ENCODE measurements around the gene NBPF1.
"Not testable (repeated sequence)": the region's sequence is repeated elsewhere in the genome, so short reads cannot be mapped to it uniquely, and the experiment has no call there.

The NBPF1 gene

DNA sequence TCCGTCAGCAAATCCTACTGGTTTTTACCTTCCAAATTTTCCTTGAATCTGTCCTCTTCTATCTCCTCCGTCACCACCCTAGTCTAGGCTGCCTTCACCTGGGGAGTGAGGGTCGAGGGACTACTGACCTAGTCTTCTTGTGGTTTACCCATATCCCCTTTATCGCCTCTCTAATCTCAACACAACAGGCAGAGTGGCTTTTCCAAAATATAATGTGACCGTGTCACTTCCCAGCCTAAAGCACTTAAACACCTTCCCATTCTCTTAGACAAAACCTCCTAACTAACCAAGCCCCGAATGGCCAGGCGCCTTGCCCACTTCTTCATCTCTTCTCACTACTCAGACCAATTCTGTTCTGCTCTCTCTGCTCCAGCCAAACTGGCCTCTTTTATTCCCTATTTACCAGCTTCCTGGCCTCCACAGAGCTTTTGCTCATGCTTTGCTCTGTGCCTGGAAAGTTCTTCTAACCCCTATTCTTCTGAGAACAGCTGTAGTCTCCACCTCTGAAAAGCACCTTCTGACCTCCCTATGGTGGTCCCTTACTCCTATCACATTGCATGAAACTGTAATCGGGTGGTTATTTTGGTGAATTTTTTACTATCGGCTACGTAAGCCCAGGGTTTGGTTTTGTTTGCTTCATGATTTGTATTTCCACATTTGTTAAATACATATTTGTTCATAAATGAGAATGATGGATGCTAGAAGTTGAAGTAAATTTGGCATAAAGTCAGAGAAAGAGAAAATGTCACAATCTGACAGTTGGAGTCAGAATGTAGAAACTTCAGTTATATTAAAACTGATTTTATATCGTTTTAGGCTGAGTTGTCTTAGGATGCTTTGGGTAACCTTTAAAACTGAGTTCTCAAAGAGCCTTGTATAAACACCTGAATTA is 1.2 kb upstream of the NBPF1 start:
- H3K9ac ChIP-seq (ENCODE audit: low read length), result no peak overlapping the region
- H3K36me3 ChIP-seq (ENCODE audit: control insufficient read depth, insufficient read depth, low read length), result no peaks in the 10 kb centered on the region
- H3K27me3 ChIP-seq (ENCODE audit: control insufficient read depth, insufficient read depth, low read length), result peaks cover 7% of the 10 kb centered on the region
- H3K4me3 ChIP-seq (ENCODE audit: low read length), result no peak overlapping the region
- peaks cover 18% of the 10 kb centered on the region for H3K4me1 ChIP-seq (ENCODE audit: control insufficient read depth, insufficient read depth, low read length)
- H3K9me3 ChIP-seq (ENCODE audit: control insufficient read depth, low read length), result no peaks in the 10 kb centered on the region

DNA sequence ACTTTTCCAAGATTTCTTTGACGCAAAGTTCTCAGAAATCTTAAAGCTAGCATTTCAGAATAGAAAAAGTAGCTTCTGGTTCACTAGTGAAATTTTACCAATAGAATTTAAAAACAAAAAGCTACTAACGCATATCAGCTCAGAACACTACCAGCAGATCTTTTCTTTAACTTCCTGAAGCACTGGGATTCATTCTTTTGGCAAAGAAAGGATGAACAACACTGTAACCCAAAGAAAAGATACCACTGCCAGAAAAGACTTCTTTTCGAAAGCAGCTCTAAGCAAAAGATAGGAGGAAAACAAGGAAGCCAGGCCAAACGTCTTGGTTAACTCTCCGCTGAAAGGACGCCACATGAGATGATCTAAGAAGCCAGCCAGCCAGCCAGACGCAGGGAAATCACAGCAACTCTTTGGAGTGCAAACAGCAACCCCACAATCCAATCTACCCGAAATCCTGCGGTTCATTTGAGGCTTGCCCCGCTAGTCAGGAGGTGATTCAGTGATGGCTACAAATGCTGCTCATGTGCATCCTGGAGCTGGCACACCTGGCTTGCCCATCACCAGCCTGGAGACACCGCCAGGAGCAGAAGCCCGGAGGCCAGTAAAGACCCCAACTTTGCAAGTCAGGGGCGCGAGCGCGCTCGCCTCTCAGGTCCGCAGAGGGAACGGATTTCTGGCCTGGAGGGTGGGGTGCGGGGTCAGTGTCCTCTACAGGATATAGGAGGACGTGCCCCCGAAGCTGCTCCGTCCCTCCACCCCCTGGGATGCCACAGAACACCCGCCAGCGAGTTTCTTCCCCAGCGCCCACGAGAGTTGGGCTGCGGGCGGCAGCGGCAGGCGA is 812 bp downstream of the NBPF1 start:
- H3K9ac ChIP-seq (ENCODE audit: low read length), result peak overlapping the region; percentile 67
- peak overlapping the region; percentile 75 for H3K4me3 ChIP-seq (ENCODE audit: low read length)
- peaks cover 24% of the 10 kb centered on the region for H3K4me1 ChIP-seq (ENCODE audit: control insufficient read depth, insufficient read depth, low read length)
- H3K27me3 ChIP-seq (ENCODE audit: control insufficient read depth, insufficient read depth, low read length), result peaks cover 7% of the 10 kb centered on the region
- no peaks in the 10 kb centered on the region for H3K9me3 ChIP-seq (ENCODE audit: control insufficient read depth, low read length)
- H3K36me3 ChIP-seq (ENCODE audit: control insufficient read depth, insufficient read depth, low read length), result no peaks in the 10 kb centered on the region

DNA sequence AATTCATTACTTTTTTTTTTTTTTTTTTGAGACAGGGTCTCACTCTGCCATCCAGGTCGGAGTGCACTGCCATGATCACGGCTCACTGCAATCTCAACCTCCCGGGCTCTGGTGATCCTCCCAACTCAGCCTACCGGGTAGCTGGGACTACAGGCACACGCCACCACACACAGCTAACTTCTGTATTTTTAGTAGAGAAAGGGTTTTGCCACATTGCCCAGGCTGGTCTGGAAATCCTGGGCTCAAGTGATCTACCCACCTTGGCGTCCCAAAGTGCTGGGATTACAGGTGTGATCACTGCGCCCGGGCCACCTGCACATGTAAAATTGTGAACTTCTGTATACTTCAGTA is 1.4 kb downstream of the NBPF1 start:
- H3K4me3 ChIP-seq (ENCODE audit: low read length); H3K27me3 ChIP-seq (ENCODE audit: control insufficient read depth, insufficient read depth, low read length); H3K9me3 ChIP-seq (ENCODE audit: control insufficient read depth, low read length); H3K36me3 ChIP-seq (ENCODE audit: control insufficient read depth, insufficient read depth, low read length): not testable (repeated sequence)
- Histone ChIP-seq H3K4me1 (ENCODE audit: control insufficient read depth, insufficient read depth, low read length) (peaks cover 24% of the 10 kb centered on the region), H3K9ac (ENCODE audit: low read length) (peak overlapping the region; percentile 67)

DNA sequence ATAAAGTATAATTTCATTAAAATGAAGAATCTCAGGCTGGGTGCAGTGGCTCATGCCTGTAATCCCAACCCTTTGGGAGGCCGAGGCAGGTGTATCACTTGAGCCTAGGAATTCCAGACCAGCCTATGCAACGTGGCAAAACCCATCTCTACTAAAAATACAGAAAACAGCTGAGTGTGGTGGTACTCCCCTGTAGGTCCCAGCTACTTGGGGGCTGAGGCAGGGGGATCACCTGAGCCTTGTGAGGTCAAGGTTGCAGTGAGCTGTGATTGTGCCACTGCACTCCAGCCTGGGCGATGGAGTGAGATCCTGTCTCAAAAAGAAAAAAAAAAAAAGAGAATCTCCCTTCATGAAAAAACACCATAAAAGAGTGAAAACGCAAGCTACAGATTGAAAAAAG is 2.2 kb downstream of the NBPF1 start:
- not testable (repeated sequence) for H3K36me3 ChIP-seq (ENCODE audit: control insufficient read depth, insufficient read depth, low read length); H3K27me3 ChIP-seq (ENCODE audit: control insufficient read depth, insufficient read depth, low read length); H3K4me3 ChIP-seq (ENCODE audit: low read length); H3K9ac ChIP-seq (ENCODE audit: low read length); H3K9me3 ChIP-seq (ENCODE audit: control insufficient read depth, low read length)
- peaks cover 24% of the 10 kb centered on the region for H3K4me1 ChIP-seq (ENCODE audit: control insufficient read depth, insufficient read depth, low read length)

DNA sequence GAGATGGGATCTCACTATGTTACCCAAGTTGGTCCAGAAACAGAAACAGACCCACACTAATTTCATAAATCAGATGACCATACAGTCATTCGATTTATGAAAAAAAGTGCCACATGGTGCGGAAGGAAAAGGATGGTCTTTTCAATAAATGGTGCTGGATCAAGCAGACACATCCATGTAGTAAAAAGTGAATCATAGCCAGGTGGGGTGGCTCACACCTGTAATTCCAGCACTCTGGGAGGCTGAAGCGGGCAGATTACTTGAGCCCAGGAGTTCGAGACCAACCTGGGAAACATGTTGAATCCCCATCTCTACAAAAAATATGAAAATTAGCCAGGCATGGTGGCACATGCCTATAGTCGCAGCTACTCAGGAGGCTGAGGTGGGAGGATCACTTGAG is 2.8 kb downstream of the NBPF1 start:
- H3K27me3 ChIP-seq (ENCODE audit: control insufficient read depth, insufficient read depth, low read length); H3K4me3 ChIP-seq (ENCODE audit: low read length); H3K36me3 ChIP-seq (ENCODE audit: control insufficient read depth, insufficient read depth, low read length); H3K9me3 ChIP-seq (ENCODE audit: control insufficient read depth, low read length); H3K9ac ChIP-seq (ENCODE audit: low read length): not testable (repeated sequence)
- peaks cover 24% of the 10 kb centered on the region for H3K4me1 ChIP-seq (ENCODE audit: control insufficient read depth, insufficient read depth, low read length)

DNA sequence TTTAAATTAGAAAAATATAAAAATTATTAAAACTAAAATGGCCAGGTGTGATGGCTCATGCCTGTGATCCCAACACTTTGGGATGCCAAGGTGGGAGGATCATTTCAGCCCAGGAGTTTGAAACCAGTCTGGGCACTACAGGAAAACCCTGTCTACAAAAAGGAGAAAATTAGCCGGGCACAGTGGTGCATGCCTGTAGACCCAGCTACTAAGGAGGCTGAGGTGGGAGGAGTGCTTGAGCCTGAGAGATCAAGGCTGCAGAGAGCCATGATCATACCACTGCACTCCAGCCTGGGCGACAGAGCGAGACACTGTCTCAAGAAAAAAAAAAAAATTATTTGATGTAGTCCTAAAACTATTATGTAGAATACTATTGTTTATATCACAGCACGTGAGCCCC is 3.6 kb downstream of the NBPF1 start:
- not testable (repeated sequence) for H3K9me3 ChIP-seq (ENCODE audit: control insufficient read depth, low read length); H3K9ac ChIP-seq (ENCODE audit: low read length); H3K27me3 ChIP-seq (ENCODE audit: control insufficient read depth, insufficient read depth, low read length); H3K4me3 ChIP-seq (ENCODE audit: low read length); H3K36me3 ChIP-seq (ENCODE audit: control insufficient read depth, insufficient read depth, low read length)
- H3K4me1 ChIP-seq (ENCODE audit: control insufficient read depth, insufficient read depth, low read length), result peaks cover 24% of the 10 kb centered on the region

DNA sequence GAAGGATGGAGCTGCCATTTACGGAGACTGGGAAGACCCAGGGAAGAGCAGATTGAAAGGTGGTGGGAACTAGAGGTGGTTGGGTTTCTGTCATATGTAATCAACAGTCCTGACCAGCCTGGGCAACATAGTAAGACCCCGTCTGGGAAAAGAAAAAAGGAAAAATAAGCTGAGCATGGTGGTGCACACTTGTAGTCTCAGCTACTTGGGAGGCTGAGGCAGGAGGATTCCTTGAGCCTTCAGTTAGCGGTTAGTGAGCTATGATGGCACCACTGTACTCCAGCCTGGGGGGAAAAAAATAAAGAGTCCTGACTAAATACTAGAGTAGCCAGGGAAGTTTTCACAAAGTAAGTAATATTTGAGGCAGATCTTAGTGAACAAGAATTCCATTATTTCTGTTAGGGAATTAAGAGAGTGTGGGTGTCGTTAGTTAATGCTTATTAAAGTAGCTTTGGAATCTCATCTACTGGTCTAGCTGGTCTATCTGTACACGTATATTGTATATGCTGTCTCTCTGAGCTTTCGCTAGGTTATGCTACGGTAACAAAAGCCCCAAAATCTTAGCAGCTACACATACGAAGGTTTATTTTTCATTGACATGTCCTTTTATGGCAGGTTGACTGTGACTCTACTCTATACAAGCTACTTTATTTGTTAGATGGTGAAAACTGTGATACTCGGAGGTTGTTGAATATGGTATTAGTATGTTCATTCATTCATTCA is 4.4 kb downstream of the NBPF1 start:
- H3K4me1 ChIP-seq (ENCODE audit: control insufficient read depth, insufficient read depth, low read length), result peaks cover 20% of the 10 kb centered on the region
- no peaks in the 10 kb centered on the region for H3K9me3 ChIP-seq (ENCODE audit: control insufficient read depth, low read length)
- no peaks in the 10 kb centered on the region for H3K36me3 ChIP-seq (ENCODE audit: control insufficient read depth, insufficient read depth, low read length)
- H3K27me3 ChIP-seq (ENCODE audit: control insufficient read depth, insufficient read depth, low read length), result no peaks in the 10 kb centered on the region
- H3K9ac ChIP-seq (ENCODE audit: low read length), result no peak overlapping the region
- H3K4me3 ChIP-seq (ENCODE audit: low read length), result no peak overlapping the region

DNA sequence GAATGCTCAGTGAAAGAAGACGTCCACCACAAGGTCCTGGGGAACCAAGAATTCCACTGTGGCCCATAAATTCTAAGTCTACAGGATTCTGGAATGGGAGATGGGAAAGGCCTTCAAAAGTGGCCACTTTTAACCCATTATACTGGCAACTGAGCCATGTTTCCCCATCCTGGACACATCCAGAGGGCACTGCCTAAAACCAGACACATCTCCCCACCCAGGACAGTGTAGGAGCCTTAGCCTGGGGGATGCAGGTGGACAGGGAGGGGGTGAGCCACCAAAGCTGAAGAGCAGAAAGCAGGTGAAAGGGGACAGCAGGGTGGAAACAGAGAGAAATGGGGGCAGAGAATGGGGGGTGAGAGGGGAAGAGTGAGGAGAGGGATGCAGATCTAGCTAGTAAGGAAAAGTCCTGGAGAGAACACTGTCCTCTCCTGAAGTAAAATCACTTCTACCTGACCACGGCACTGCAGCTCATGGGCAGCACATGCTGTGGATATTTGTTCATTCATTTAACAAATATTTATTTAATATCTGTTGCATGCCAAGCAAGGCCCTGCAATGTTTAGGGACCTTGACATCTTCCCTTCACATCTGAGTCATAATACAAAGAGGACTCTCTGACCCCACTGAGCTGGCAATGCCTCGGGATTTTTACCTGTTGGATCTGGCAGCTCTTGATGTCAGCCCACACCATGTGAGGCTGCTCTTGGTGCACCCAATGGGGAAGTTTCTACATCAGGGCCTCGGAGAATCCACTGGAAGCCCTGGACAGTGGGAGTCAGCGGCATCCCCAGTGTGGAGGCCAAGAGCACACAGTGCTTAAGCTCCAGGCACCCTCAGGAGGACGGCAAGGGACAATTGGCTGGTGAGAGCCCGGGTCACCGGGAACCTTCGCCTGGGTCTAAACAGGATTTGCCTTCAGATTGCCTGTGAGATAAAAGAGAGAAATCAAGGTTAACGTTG is 5.2 kb downstream of the NBPF1 start:
- not testable (repeated sequence) for H3K27me3 ChIP-seq (ENCODE audit: control insufficient read depth, insufficient read depth, low read length); H3K4me3 ChIP-seq (ENCODE audit: low read length); H3K36me3 ChIP-seq (ENCODE audit: control insufficient read depth, insufficient read depth, low read length); H3K9me3 ChIP-seq (ENCODE audit: control insufficient read depth, low read length); H3K9ac ChIP-seq (ENCODE audit: low read length)
- H3K4me1 ChIP-seq (ENCODE audit: control insufficient read depth, insufficient read depth, low read length), result peaks cover 16% of the 10 kb centered on the region

DNA sequence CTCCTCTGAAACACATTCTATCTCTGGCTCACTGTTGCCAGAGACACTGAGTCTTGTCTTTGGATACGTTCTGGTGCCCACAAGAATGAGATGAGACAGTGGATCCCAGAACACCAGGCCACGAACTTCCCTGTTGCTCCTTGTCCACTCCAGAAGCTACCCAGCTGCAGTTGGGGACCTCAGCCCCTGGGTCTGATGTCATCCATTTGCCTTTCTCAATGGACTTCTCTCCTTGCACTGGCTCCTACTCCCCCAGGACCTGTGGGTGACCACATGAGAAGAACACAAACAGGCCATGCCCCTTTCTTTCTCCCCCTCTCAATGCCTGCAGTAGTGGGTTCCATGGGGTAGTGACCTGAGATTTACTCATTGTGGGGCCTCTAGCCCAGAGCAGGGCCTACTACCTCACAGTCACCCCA is 5.9 kb downstream of the NBPF1 start:
- no peak overlapping the region for H3K9ac ChIP-seq (ENCODE audit: low read length)
- H3K36me3 ChIP-seq (ENCODE audit: control insufficient read depth, insufficient read depth, low read length), result no peaks in the 10 kb centered on the region
- H3K4me3 ChIP-seq (ENCODE audit: low read length), result no peak overlapping the region
- peaks cover 12% of the 10 kb centered on the region for H3K4me1 ChIP-seq (ENCODE audit: control insufficient read depth, insufficient read depth, low read length)
- H3K27me3 ChIP-seq (ENCODE audit: control insufficient read depth, insufficient read depth, low read length), result no peaks in the 10 kb centered on the region
- no peaks in the 10 kb centered on the region for H3K9me3 ChIP-seq (ENCODE audit: control insufficient read depth, low read length)

DNA sequence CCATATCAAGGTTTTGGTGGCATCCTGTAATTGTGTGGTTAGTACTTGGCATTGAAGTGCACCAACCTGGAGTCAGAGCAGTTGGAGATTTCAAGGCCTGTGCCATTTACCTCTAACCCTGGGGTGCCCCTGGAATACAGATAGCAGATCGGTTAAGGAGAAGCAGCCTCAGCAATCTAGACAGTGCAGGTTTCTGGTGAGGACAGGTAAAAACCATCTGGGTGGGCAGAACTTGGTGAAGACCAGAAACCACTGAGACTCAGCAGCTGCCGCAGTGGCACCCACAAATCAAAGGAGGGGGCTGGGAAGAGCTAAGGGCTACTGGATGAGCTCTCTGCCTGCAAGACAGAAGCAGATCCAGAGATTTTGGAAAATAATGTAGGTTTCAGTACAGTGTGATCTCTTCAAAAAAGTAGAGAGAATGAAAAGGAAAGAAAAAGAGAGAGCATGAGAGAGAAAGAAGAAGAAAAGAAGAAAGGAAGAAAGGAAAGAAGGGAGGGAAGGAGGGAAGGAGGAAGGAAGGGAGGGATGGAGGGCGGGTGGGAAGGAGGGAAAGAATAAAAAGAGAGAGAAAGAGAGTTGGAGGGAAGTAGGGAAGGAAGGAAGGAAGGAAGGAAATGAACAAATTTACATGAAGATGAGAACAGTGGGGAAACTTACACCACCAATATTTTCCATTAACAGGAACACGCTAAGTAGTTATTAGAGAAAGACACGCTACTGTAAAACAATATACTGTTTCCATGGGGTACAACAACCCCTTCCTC is 6.5 kb downstream of the NBPF1 start:
- H3K36me3 ChIP-seq (ENCODE audit: control insufficient read depth, insufficient read depth, low read length); H3K27me3 ChIP-seq (ENCODE audit: control insufficient read depth, insufficient read depth, low read length); H3K4me3 ChIP-seq (ENCODE audit: low read length); H3K9ac ChIP-seq (ENCODE audit: low read length); H3K4me1 ChIP-seq (ENCODE audit: control insufficient read depth, insufficient read depth, low read length); H3K9me3 ChIP-seq (ENCODE audit: control insufficient read depth, low read length): not testable (repeated sequence)

Data from mucosa of stomach (tissue), 1 donor.